GM10266 (cell line): ENCODE results near the gene NUBP2.

Experiments used
- DNase-seq: peaks from one replicate; pipeline ENCODE4 v3.0.0; 2012; ENCODE audit errors: extremely low spot score
- TF ChIP-seq, protein P1 (sequence below): IDR thresholded peaks from 2 replicates; pipeline ENCODE4 v1.5.1; 2012; ENCODE audit warnings: mild to moderate bottlenecking, low read depth; ENCODE audit not compliant: control insufficient read depth, insufficient read depth; ENCODE audit errors: missing control alignments

The NUBP2 gene

DNA sequence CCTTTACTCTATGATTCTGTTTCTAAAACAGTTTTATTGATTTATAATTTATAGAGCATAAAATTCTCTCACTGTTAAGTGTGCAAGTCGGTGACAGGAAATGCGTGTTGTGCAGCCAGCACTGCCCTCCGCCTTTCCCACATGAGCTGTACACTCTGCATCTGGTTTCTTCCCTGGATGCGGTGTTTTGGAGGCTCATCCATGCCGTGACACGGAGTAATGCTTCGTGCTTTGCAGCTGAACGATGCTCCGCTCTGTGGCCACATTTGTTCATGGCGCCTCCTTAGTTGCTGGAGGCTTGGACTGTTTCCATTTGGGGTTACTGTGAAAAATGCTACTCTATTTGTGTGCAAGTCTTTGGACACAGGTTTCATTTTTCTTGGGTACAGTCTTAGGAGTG, 17.9 kb downstream of the NUBP2 start:
- DNase-seq, result no peak
- TF ChIP-seq, protein P1, sequence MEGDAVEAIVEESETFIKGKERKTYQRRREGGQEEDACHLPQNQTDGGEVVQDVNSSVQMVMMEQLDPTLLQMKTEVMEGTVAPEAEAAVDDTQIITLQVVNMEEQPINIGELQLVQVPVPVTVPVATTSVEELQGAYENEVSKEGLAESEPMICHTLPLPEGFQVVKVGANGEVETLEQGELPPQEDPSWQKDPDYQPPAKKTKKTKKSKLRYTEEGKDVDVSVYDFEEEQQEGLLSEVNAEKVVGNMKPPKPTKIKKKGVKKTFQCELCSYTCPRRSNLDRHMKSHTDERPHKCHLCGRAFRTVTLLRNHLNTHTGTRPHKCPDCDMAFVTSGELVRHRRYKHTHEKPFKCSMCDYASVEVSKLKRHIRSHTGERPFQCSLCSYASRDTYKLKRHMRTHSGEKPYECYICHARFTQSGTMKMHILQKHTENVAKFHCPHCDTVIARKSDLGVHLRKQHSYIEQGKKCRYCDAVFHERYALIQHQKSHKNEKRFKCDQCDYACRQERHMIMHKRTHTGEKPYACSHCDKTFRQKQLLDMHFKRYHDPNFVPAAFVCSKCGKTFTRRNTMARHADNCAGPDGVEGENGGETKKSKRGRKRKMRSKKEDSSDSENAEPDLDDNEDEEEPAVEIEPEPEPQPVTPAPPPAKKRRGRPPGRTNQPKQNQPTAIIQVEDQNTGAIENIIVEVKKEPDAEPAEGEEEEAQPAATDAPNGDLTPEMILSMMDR, result no peak

DNA sequence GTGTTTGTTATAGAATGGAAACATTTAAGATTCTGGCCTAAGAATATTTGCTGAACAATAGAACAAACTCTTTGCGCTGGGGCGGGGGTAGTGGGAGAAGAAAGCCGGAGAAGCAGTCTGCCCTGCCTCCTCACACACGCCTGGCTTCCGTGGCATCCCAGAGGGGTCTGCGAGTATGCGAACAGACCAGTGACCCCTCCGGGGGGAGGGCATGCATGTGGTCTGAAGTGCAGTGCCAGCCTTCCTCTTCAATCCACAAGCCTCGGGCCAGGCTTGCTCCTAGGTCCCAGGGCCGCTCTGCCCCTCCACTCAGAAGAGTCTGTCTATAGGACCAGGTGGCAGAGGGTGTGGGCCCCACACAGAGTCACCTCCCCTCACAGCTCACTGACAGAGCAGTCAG, 24.9 kb downstream of the NUBP2 start:
- TF ChIP-seq, protein P1, result no peak
- no peak for DNase-seq

DNA sequence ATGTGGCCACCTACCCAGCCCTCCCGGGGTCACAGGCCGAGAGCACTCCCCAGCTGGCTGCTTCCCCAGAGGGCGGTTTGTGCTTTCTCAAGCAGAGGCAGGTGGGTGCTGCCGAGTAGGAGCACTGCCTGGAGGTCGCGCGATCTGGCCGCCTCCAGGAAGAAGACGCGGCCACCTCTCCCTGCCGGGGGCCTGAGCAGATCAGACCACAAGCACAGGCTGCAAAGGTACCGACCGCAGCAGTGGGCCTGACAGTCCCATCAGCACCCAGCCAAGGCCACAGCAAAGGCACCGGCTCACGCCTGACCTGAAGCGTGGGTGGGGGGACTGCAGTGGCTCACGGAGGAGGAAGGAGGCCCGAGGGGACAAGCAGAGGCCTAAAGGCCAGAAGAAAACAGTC, 25.9 kb downstream of the NUBP2 start:
- DNase-seq, result no peak
- TF ChIP-seq, protein P1, result no peak

DNA sequence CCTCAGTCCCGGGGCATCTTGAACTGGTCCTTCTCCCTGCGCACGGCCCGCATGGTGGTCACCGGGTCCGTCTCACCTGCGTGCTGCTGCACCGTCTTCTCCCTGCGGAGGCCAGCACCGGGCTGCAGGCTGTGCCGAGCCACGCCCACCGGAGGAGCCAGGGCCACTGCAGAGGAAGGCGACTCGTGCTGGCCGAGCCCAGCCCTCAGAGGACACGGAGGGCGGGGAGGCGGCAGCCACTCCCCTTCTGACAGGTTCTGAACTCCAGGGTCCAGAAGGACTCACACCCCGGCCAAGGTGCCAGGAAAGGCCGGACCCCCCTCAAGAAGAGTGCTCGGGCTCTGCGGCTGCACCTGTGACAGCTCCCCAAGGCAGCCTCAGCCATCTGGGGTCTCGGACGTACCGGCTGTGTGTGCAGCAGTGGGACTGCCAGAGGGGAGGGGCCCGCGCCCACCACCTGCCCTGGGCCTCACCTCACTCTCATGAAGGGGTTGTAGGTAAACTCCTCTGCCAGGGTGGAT, 26.6 kb downstream of the NUBP2 start:
- TF ChIP-seq, protein P1, result no peak
- no peak for DNase-seq

DNA sequence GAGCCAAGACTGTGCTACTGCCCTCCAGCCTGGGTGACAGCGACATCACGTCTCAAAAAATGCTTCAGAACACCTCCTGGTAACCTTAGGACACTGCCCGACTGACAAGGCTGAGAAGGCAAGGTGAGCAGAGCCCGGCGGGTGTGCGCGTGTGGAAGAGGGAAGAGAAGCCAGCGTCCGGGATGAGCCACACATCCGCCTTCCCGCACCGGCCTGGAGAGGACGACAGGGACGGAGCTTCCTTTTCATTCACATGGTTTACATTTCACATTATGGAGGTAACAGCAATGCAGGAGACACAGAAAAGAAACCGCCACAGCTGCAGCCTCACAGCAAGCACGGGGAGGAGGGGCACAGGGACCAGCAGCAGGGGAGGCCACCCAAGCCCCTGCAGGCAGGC, 27.3 kb downstream of the NUBP2 start:
- TF ChIP-seq, protein P1, result no peak
- DNase-seq, result no peak

DNA sequence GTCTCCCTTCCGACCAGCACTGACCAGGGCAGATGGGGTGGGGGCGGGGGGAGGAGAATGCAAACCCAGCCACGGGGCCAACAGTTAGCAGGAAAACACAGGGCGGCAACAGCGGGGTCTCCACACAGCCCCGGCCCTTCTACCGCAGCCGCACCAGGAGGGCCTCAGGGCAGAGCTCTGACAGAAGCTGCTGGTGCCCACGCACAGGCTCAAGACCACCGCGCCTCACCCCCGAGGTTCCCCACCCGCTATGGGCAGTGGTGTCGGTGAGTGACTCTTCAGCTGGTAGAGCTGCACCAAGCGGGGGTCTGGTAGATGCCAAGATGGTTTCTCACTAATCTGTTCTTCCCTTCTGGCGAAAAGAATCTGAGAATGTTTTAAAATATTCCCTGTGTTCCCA, 27.8 kb downstream of the NUBP2 start:
- TF ChIP-seq, protein P1, result no peak
- no peak for DNase-seq

DNA sequence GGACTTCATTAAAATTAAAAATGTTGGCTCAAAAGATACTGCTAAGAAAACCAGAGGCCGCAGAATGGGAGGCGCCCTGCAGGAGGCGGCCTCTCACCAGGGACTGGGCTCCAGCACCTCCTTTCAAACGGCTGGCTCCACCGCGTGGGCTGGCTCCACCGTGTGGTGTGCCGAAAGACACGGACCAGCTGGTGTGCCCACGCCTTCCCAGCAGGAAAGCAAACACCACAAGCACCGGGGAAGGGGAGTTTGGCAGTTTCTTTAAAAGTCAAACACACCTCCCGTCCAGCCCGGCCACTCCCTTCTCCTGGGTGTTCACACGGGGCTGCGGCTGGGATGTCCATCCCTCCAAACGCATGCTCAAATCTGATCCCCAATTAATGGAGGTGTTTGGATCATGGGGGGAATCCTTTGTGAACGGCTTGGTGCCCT, 30.0 kb downstream of the NUBP2 start:
- DNase-seq, result no peak
- TF ChIP-seq, protein P1, result no peak
